GM18502 (cell line): ENCODE results near the gene RBM19.

Experiments used
- ATAC-seq: cut with Tn5 transposase; IDR thresholded peaks from one replicate; pipeline ENCODE4 v1.9.1; 2021; ENCODE audit warnings: mild to moderate bottlenecking; ENCODE audit not compliant: unreplicated experiment, poor library complexity

RBM19 gene

DNA sequence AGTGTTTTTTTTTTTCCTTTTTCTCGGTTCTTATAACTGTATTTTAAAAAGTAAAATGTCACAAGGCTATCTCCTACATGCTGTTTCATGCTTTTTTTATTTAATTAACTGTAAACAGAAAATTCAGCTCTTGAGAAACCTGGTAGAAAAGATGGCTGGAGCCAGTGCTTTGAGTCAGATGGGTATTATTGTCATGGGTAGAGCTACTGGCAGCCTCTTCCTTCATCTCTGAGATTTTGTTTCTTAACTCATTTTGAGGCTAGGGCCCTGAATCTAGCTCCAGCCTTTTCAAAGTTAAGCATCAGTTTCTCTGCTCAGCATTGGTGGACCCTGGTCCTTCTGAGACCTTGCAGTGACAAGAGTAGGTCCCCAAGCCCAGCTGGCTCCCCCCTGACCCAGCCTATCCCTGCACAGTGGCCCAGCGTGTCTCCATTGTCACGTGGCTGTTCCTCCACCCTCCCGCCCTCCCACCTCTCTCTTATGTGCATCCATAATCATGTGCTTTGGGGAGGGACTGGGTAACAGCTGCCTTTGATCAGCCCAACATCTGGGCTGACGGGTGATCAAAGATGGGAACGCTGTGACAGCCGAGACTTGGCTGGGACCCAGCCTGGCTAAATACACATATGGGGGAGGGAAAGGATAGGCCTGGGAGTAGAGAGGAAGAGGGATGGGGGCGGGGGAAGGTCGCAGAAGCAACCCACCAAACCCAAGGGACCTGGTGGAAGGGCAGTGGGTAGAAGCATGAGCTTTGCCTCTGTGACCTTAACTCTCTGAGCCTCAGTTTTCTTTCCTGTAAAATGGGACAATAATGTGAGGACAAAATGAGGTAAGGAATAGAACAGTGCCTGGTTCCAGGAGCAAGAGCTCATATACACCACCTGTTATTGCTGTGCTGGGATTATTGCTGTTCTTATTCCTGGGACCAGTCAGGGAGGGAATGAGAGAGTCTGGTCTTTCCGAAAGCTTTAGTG, 24.4 kb upstream of the RBM19 start:
- ATAC-seq: no peak

- ATAC-seq: no peak
These were observed 22.9 kb upstream of the RBM19 start for GRCh38 chr12:113988976-113989375.

- no peak for ATAC-seq
These were observed 21.9 kb upstream of the RBM19 start for GRCh38 chr12:113988064-113988451.

GRCh38 chr12:113987261-113988063, 21.3 kb upstream of the RBM19 start:
- no peak for ATAC-seq

DNA sequence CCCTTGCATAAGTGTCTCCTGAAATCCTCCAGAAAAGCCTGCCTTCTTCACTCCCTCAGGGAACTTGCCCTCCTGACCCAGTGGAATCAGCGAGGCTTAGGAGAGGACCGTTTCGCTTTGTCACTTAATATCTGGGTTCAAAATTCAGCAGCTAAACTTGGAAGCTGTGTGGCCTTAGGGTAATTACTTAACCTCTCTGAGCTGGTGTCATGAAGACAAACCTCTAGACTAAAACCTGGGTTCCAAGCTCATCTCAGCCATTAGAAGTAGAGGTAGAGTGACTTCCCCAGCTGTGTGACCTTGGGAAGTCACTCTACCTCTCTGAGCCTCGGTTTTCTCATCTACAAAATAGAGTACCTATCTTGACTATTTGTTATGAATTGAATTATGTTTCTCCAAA, 18.3 kb upstream of the RBM19 start:
- ATAC-seq: no peak

DNA sequence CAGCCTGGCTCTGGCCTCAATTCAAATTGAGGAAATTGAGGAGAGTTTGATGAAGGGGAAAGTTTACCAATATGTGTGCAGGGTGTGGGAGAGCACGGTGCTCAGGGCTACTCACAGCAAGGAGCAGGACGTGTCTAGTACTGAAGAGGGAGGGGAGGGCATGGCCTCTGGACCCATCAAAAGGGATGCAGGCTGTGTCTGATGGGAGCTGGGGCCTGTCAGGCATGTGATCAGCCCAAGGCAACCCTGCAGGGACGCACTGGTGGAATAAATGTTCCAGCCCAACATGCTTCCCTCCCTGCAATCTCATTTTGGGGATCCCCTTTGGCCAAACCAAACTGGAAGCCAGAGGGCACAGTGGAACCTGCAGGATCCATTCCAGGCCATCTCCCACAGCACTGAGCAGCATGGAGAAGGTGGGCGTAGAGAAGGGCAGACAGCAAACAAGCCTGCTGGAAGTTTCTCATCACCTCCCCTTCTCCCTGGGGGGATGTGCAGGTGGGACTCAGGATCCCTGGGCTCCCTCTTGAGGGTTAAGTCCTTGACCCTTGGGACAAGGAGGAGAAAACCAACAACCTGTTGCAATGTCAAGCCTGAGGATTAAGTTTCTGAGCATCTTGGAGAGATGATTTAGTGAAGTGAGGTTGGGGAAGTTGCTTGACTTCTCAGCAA, 17.8 kb upstream of the RBM19 start:
- ATAC-seq: no peak

GRCh38 chr12:113983265-113983664, 17.1 kb upstream of the RBM19 start:
- no peak for ATAC-seq

- no peak for ATAC-seq
These were observed 15.8 kb upstream of the RBM19 start for GRCh38 chr12:113981876-113982275.

- ATAC-seq: no peak
These were observed 14.6 kb upstream of the RBM19 start for GRCh38 chr12:113980537-113981337.

DNA sequence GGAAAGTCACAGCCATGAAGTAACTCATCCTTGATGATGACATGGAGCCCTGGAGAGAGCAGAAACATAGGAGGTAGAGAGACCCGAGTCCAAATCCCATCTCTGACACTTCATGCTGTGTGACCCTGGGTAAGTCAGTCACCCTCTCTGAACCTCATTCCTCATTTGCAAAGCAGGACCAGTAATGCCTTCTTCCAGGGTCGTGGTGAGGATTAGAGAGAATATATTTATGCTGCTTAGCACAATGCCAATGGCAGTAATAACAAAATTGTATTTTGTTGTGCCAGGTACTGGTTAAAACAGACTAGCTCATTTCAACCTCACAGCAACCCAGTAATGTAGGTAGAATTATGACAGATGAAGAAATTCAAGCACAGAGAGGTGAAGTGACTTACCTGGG, 13.9 kb upstream of the RBM19 start:
- no peak for ATAC-seq

DNA sequence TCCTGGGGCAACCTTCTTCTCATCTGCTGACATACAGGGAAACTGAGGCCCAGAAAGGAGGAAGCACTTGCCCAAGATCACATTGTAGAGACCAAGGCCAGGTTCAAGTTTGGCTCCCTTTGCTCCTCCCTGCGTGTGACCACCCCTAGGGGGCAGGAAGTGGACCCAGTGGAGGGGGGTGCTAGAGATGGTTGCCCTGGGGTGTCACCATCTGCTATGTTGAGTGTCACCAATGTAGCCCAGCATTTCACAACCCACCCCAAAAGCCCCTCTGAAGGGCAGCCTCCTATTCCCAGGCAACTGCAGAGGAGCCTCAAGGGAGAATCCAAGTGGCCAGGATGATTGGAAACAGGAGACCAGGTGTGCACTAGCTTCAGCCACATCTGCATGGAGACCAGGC, 12.0 kb upstream of the RBM19 start:
- ATAC-seq: no peak

DNA sequence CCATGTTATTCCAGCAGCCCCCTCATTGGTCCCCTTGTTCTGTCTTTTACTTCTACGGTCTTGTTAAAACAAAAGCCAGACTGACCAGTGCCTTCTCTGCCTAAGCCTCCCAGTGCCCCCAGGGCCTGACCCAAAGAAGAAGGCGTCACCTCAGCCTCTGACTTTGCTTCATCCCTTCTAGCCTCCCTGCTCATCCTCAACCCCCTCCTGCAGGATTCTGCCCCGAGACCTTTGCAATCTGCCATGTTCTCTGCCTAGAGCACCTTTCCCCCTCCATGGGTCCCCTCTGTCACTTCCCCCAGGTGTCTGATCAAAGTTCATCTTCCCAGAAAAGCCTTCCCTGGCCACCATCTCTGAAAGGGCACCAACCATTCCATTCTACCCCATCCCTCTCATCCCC, 7.9 kb upstream of the RBM19 start:
- no peak for ATAC-seq

DNA sequence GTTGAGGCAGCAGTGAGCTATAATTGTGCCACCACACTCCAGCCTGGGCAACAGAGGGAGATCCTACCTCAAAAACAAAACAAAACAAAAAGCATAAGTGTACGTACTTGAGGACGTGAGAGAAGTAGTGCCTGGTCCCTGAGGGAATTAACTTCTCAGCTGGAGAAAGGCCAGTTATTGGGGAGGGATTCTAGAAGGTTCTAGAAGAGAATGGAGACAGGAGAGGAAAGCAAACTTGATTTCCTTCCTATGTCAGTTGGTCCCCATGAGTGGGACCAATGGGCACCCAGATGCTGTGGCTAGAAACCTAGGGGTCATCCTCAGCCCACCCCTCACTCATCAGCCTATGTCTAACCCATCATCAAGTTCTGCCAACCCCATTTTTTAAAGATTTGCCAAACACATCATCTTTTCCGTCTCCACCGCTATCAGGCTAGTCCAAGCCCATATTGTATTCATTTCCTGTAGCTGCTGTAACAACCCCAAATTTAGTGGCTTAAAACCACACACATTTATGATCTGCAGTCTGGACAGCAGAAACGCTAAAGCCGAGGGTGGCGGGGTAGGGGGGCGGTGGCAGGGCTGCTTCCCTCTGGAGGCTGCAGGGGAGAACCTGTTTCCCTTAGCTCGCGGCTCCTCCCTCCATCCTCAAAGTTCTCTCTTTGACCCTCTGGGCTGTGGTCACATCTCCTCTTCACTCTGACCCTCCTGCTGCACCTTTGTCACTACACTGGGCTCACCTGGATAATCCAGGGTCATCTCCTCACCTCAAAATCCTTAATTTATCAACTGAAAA, 7.2 kb upstream of the RBM19 start:
- ATAC-seq: no peak

- no peak for ATAC-seq
These were observed 5.3 kb upstream of the RBM19 start for GRCh38 chr12:113971392-113971791.

GRCh38 chr12:113970211-113970610, 4.1 kb upstream of the RBM19 start:
- no peak for ATAC-seq

- no peak for ATAC-seq
These were observed 1.2 kb upstream of the RBM19 start for GRCh38 chr12:113967368-113967767.

- ATAC-seq: no peak
These were observed 3.4 kb downstream of the RBM19 start for GRCh38 chr12:113962733-113963132.

DNA sequence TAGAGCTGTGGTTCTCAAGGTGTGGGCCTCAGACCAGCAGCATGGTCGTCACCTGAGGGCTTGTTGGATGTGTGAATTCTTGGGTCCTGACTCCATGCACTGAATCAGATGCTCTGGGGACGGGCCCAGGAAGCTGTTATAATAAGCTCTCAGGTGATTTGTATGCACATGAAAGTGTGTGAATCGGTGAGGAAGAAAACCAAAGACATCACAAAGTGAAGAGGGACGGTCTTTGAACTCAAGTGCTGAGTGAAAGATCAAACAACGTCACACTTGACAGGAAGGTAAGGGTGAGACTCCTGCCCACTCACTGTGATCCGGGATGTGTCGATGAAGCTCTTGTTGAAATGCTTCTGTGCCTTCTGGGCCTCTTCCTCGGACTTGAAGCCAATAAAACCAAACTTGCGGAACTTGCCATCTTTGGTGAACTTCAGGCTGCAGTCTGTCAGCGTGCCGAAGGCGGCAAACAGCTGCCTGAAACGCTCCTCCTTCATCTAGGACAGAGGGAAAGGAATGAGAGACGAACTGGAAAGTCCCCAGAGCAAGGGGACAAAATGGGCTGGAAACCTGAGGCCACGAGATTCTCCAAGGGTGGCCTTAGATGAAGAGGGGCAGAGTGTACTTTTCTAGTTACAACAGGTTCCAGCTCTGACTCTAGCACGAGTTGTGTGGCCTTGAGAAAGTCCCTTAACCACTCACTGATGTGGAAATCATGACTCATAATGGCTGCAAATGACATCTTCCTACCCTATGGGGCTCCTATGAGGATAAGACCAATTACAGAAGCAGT, 4.0 kb downstream of the RBM19 start:
- no peak for ATAC-seq

DNA sequence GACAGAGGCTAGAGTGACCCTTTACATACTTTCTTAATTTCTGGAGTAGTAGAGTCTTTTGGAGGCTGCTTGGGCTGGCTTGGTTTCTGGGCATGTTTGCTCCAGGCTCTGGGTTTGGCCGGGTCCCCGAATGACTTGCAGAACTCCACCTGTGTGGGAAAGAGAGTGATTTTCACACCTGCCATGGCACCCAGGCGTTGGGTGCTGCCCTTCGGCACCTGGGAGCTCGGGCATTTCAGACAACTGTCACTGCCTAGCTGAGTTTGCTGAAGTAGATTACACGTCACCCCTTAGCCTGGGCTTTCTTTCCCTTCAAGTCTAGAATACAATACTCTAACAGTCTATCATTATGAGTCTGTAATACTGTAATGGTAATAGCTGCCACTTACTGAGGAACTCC, 6.1 kb downstream of the RBM19 start:
- no peak for ATAC-seq
